Jurkat, Clone E6-1 (cell line): ENCODE results near the gene EIF4A3.

Source experiments
- DNase-seq: peaks from one replicate; pipeline ENCODE4 v3.0.0-alpha.2; 2011; ENCODE audit warnings: low read depth, low spot score
- H3K4me3 ChIP-seq: 2 replicates; pipeline ENCODE4 v1.5.1; 2011; ENCODE audit warnings: mild to moderate bottlenecking, low read length, control low read depth, moderate library complexity

The EIF4A3 gene

GRCh38 chr17:80106751-80107150 lies 40.2 kb downstream of the EIF4A3 start:
- no peak overlapping the region for H3K4me3 ChIP-seq
- DNase-seq, result no peak

GRCh38 chr17:80106176-80106575 lies 40.8 kb downstream of the EIF4A3 start:
- DNase-seq, result no peak

GRCh38 chr17:80105762-80106161 lies 41.2 kb downstream of the EIF4A3 start:
- no peak overlapping the region for H3K4me3 ChIP-seq
- no peak for DNase-seq

More at GRCh38 chr17:80106176-80106575, 40.8 kb downstream of the EIF4A3 start:
- no peak overlapping the region for H3K4me3 ChIP-seq

- H3K4me3 ChIP-seq, result no peak overlapping the region
- no peak for DNase-seq
Measured at GRCh38 chr17:80104956-80105375, 42.0 kb downstream of the EIF4A3 start.

- no peak for DNase-seq
Measured at GRCh38 chr17:80104321-80104955, 42.5 kb downstream of the EIF4A3 start.

GRCh38 chr17:80103449-80104085 lies 43.4 kb downstream of the EIF4A3 start:
- DNase-seq, result no peak
- H3K4me3 ChIP-seq, result no peak overlapping the region

More at GRCh38 chr17:80104321-80104955, 42.5 kb downstream of the EIF4A3 start:
- no peak overlapping the region for H3K4me3 ChIP-seq

- H3K4me3 ChIP-seq, result peak overlapping the region; percentile 93; the same call in 1 of the 2 replicates
- DNase-seq, result no peak
Measured at GRCh38 chr17:80102664-80103448, 44.1 kb downstream of the EIF4A3 start.

GRCh38 chr17:80101946-80102663 lies 44.8 kb downstream of the EIF4A3 start:
- H3K4me3 ChIP-seq, result peak overlapping the region; percentile 93
- no peak for DNase-seq

GRCh38 chr17:80101011-80101945 lies 45.6 kb downstream of the EIF4A3 start, which contains the start of gene GAA:
Gene GAA (plus strand): TSS chr17:80101581. CDS start chr17:80104587, 3,006 bp downstream.
- peak; percentile 69 for DNase-seq
- H3K4me3 ChIP-seq, result peak within 1 kb of the TSS; percentile 93

- no peak overlapping the region for H3K4me3 ChIP-seq
- no peak for DNase-seq
Measured at GRCh38 chr17:80100035-80100323, 46.9 kb downstream of the EIF4A3 start.

- DNase-seq, result no peak
- no peak overlapping the region for H3K4me3 ChIP-seq
Measured at GRCh38 chr17:80099291-80100034, 47.5 kb downstream of the EIF4A3 start.

- no peak overlapping the region for H3K4me3 ChIP-seq
- no peak for DNase-seq
Measured at GRCh38 chr17:80097844-80098691, 48.9 kb downstream of the EIF4A3 start.

GRCh38 chr17:80097127-80097621 lies 49.8 kb downstream of the EIF4A3 start:
- no peak overlapping the region for H3K4me3 ChIP-seq
- no peak for DNase-seq

GRCh38 chr17:80096561-80097021 lies 50.3 kb downstream of the EIF4A3 start:
- no peak overlapping the region for H3K4me3 ChIP-seq
- DNase-seq, result no peak

- no peak for DNase-seq
- no peak overlapping the region for H3K4me3 ChIP-seq
Measured at GRCh38 chr17:80095844-80096475, 51.0 kb downstream of the EIF4A3 start.
